Chondrocyte (in vitro differentiated cells): ENCODE results near the gene TTC38. TPM values are rescaled to one million over a fixed set of nuclear protein-coding genes. Genes with fewer than 3 reads are reported as not detected.

Experiments used
- DNase-seq: peaks from one replicate; pipeline ENCODE4 v3.0.0; 2021; ENCODE audit warnings: mixed read lengths, low spot score
- H3K27ac Mint-ChIP-seq: one replicate; pipeline ENCODE4 v1.8.0; 2021; ENCODE audit warnings: mild to moderate bottlenecking, moderate library complexity, mixed read lengths; ENCODE audit not compliant: unreplicated experiment
- H3K27me3 Mint-ChIP-seq: 2 replicates; pipeline ENCODE4 v1.8.0; 2021; ENCODE audit warnings: low read depth, mixed read lengths
- H3K36me3 Mint-ChIP-seq: 2 replicates; pipeline ENCODE4 v1.8.0; 2021; ENCODE audit warnings: low read depth, mixed read lengths
- H3K4me1 Mint-ChIP-seq: 2 replicates; pipeline ENCODE4 v1.8.0; 2021; ENCODE audit warnings: low read depth, mild to moderate bottlenecking, mixed read lengths
- H3K4me3 Mint-ChIP-seq: one replicate; pipeline ENCODE4 v1.8.0; 2021; ENCODE audit warnings: mild to moderate bottlenecking, moderate library complexity, mixed read lengths; ENCODE audit not compliant: unreplicated experiment
- H3K9me3 Mint-ChIP-seq: 2 replicates; pipeline ENCODE4 v1.8.0; 2021; ENCODE audit warnings: low read depth, mixed read lengths
- CTCF ChIP-seq: fragments of 200-600 bp; sonication (generic); IDR thresholded peaks from 2 replicates; pipeline ENCODE4 v1.5.0; 2021; ENCODE audit warnings: antibody characterized with exemption, mild to moderate bottlenecking, moderate library complexity
- total RNA-seq: library from RNA; stranded (reverse); gene quantifications from 3 replicates; pipeline ENCODE4 v1.2.1, GENCODE V29; 2021

Gene TTC38
- total RNA-seq, 1 donor from 2014 or later = 13.8 TPM

GRCh38 chr22:46326066-46326680 is 58.4 kb downstream of the TTC38 start:
- DNase-seq = peak; percentile 72
- no peak for TF ChIP-seq CTCF
- Mint-ChIP-seq H3K4me3 (no peak overlapping the region), H3K27ac (no peak overlapping the region), H3K9me3 (no peaks in the 10 kb centered on the region), H3K27me3 (no peaks in the 10 kb centered on the region), H3K4me1 (no peaks in the 10 kb centered on the region), H3K36me3 (no peaks in the 10 kb centered on the region)

- Mint-ChIP-seq H3K36me3 (no peaks in the 10 kb centered on the region), H3K4me1 (no peaks in the 10 kb centered on the region), H3K4me3 (no peak overlapping the region), H3K9me3 (no peaks in the 10 kb centered on the region), H3K27ac (no peak overlapping the region), H3K27me3 (no peaks in the 10 kb centered on the region)
- DNase-seq = peak; percentile 47
- TF ChIP-seq CTCF = no peak
Observed at GRCh38 chr22:46327691-46328465, 60.1 kb downstream of the TTC38 start.

GRCh38 chr22:46328797-46329196 is 61.0 kb downstream of the TTC38 start:
- peak; percentile 72 for DNase-seq
- no peaks in the 10 kb centered on the region for H3K27me3 Mint-ChIP-seq
- no peak overlapping the region for H3K4me3 Mint-ChIP-seq
- H3K9me3 Mint-ChIP-seq = no peaks in the 10 kb centered on the region
- no peaks in the 10 kb centered on the region for H3K36me3 Mint-ChIP-seq
- H3K27ac Mint-ChIP-seq = no peak overlapping the region
- TF ChIP-seq CTCF = no peak
- H3K4me1 Mint-ChIP-seq = no peaks in the 10 kb centered on the region

- Mint-ChIP-seq H3K9me3 (no peaks in the 10 kb centered on the region), H3K36me3 (no peaks in the 10 kb centered on the region), H3K27ac (no peak overlapping the region), H3K4me3 (no peak overlapping the region), H3K27me3 (no peaks in the 10 kb centered on the region), H3K4me1 (no peaks in the 10 kb centered on the region)
- TF ChIP-seq CTCF = no peak
- no peak for DNase-seq
Observed at GRCh38 chr22:46329616-46330015, 61.8 kb downstream of the TTC38 start.

- no peak for TF ChIP-seq CTCF
- no peak overlapping the region for H3K4me3 Mint-ChIP-seq
- peaks cover 3% of the 10 kb centered on the region for H3K4me1 Mint-ChIP-seq
- no peak overlapping the region for H3K27ac Mint-ChIP-seq
- no peaks in the 10 kb centered on the region for H3K36me3 Mint-ChIP-seq
- H3K27me3 Mint-ChIP-seq = no peaks in the 10 kb centered on the region
- no peak for DNase-seq
- H3K9me3 Mint-ChIP-seq = no peaks in the 10 kb centered on the region
Observed at GRCh38 chr22:46330426-46330825, 62.6 kb downstream of the TTC38 start.
